H9 (cell line): ENCODE data around the gene CRYGN. TPM values are rescaled to one million over a fixed set of nuclear protein-coding genes. Genes with fewer than 3 reads are reported as not detected.

ENCODE experiments used
- DNase-seq: peaks from one replicate; pipeline ENCODE4 v3.0.0-alpha.2; 2017
- H2AFZ ChIP-seq: one replicate; pipeline ENCODE4 v1.6.1; 2013; ENCODE audit warnings: mild to moderate bottlenecking, low read length, control low read depth, moderate library complexity
- H2AK5ac ChIP-seq: 2 replicates; pipeline ENCODE4 v1.6.1; 2013; ENCODE audit warnings: low read length, control low read depth, mixed read lengths; ENCODE audit not compliant: insufficient read length
- H2BK120ac ChIP-seq: one replicate; pipeline ENCODE4 v1.6.1; 2013; ENCODE audit warnings: low read depth, mild to moderate bottlenecking, low read length, control low read depth, inconsistent platforms; ENCODE audit not compliant: poor library complexity, severe bottlenecking
- H2BK12ac ChIP-seq: 2 replicates; pipeline ENCODE4 v1.6.1; 2013; ENCODE audit warnings: low read length, control low read depth, mixed read lengths, low read depth; ENCODE audit not compliant: insufficient read length
- H2BK15ac ChIP-seq: 2 replicates; pipeline ENCODE4 v1.6.1; 2013; ENCODE audit warnings: low read depth, low read length, control low read depth
- H2BK20ac ChIP-seq: one replicate; pipeline ENCODE4 v1.6.1; 2013; ENCODE audit warnings: low read depth, mild to moderate bottlenecking, low read length, control low read depth, inconsistent platforms; ENCODE audit not compliant: poor library complexity, severe bottlenecking
- H2BK5ac ChIP-seq: 2 replicates; pipeline ENCODE4 v1.6.1; 2013; ENCODE audit warnings: low read length, control low read depth, mixed read lengths; ENCODE audit not compliant: insufficient read length
- H3K14ac ChIP-seq: 2 replicates; pipeline ENCODE4 v1.6.1; 2013; ENCODE audit warnings: low read length, control low read depth; ENCODE audit not compliant: insufficient read depth
- H3K18ac ChIP-seq: 2 replicates; pipeline ENCODE4 v1.6.1; 2013; ENCODE audit warnings: low read depth, mild to moderate bottlenecking, mixed read lengths, low read length, control low read depth; ENCODE audit not compliant: insufficient read length
- H3K23ac ChIP-seq: 2 replicates; pipeline ENCODE4 v1.6.1; 2013; ENCODE audit warnings: low read length, control low read depth, mixed read lengths, low read depth; ENCODE audit not compliant: insufficient read length
- H3K23me2 ChIP-seq: 2 replicates; pipeline ENCODE4 v1.6.1; 2013; ENCODE audit warnings: low read depth, mild to moderate bottlenecking, mixed read lengths, low read length, control low read depth; ENCODE audit not compliant: insufficient read length, poor library complexity, severe bottlenecking
- H3K27ac ChIP-seq: 2 replicates; pipeline ENCODE4 v1.5.1; 2013; ENCODE audit warnings: low read length, control low read depth, mixed read lengths, low read depth; ENCODE audit not compliant: insufficient read length
- H3K27me3 ChIP-seq: 2 replicates; pipeline ENCODE4 v1.6.1; 2013; ENCODE audit warnings: low read length, control low read depth, inconsistent platforms; ENCODE audit not compliant: insufficient read depth
- H3K4ac ChIP-seq: 2 replicates; pipeline ENCODE4 v1.6.1; 2013; ENCODE audit warnings: low read depth, mild to moderate bottlenecking, control low read depth, inconsistent platforms, low read length, moderate library complexity
- H3K4me1 ChIP-seq: 2 replicates; pipeline ENCODE4 v1.6.1; 2013; ENCODE audit warnings: low read length, control low read depth, inconsistent platforms; ENCODE audit not compliant: insufficient read depth
- H3K4me2 ChIP-seq: 2 replicates; pipeline ENCODE4 v1.6.1; 2013; ENCODE audit warnings: low read length, control low read depth, mixed read lengths; ENCODE audit not compliant: insufficient read length, insufficient read depth
- H3K56ac ChIP-seq: 2 replicates; pipeline ENCODE4 v1.6.1; 2013; ENCODE audit warnings: low read depth, mild to moderate bottlenecking, mixed read lengths, low read length, control low read depth; ENCODE audit not compliant: insufficient read length
- H3K79me1 ChIP-seq: 2 replicates; pipeline ENCODE4 v1.6.1; 2013; ENCODE audit warnings: low read depth, mild to moderate bottlenecking, moderate library complexity, low read length, control low read depth, inconsistent platforms; ENCODE audit not compliant: insufficient read depth, poor library complexity, severe bottlenecking
- H3K79me2 ChIP-seq: 2 replicates; pipeline ENCODE4 v1.6.1; 2013; ENCODE audit warnings: low read length, control low read depth, inconsistent platforms; ENCODE audit not compliant: insufficient read depth
- H3K9ac ChIP-seq: 2 replicates; pipeline ENCODE4 v1.6.1; 2013; ENCODE audit warnings: low read length, control low read depth, mixed read lengths; ENCODE audit not compliant: insufficient read length; ENCODE audit errors: extremely low read depth
- H3K9me3 ChIP-seq: one replicate; pipeline ENCODE4 v1.6.1; 2013; ENCODE audit warnings: low read depth, low read length, inconsistent platforms; ENCODE audit not compliant: control insufficient read depth
- H3T11ph ChIP-seq: one replicate; pipeline ENCODE4 v1.6.1; 2013; ENCODE audit warnings: mild to moderate bottlenecking, low read length, control low read depth, inconsistent platforms
- H4K20me1 ChIP-seq: one replicate; pipeline ENCODE4 v1.6.1; 2013; ENCODE audit not compliant: control insufficient read depth, insufficient read length, insufficient read depth
- H4K5ac ChIP-seq: 2 replicates; pipeline ENCODE4 v1.6.1; 2013; ENCODE audit warnings: low read depth, mild to moderate bottlenecking, mixed read lengths, low read length, control low read depth; ENCODE audit not compliant: insufficient read length
- H4K8ac ChIP-seq: replicated peaks from 2 replicates; pipeline ENCODE4 v1.6.1; 2013; ENCODE audit warnings: low read length, control low read depth, mixed read lengths, low read depth; ENCODE audit not compliant: insufficient read length
- H4K91ac ChIP-seq: 2 replicates; pipeline ENCODE4 v1.6.1; 2013; ENCODE audit warnings: low read depth, mild to moderate bottlenecking, moderate library complexity, mixed read lengths, low read length, control low read depth; ENCODE audit not compliant: insufficient read length
- H3K27ac Mint-ChIP-seq, 3 experiments: 2 replicates in 2 of 3; 3 replicates in 1 of 3; pipeline ENCODE4 v1.8.0; 2020 to 2021; ENCODE audit warnings: mixed read lengths in 3 of 3, mild to moderate bottlenecking in 1 of 3, moderate library complexity in 1 of 3
- H3K27me3 Mint-ChIP-seq: 2 replicates; pipeline ENCODE4 v1.8.0; 2021; ENCODE audit warnings: low read depth, mild to moderate bottlenecking, moderate library complexity, mixed read lengths
- H3K36me3 Mint-ChIP-seq, 3 experiments: 2 replicates in 2 of 3; 3 replicates in 1 of 3; pipeline ENCODE4 v1.8.0; 2020 to 2021; ENCODE audit warnings: low read depth in 3 of 3, mixed read lengths in 3 of 3; ENCODE audit not compliant: insufficient read depth in 1 of 3
- H3K4me1 Mint-ChIP-seq, 2 experiments: 2 replicates each; pipeline ENCODE4 v1.8.0; 2020; ENCODE audit warnings: mixed read lengths in 2 of 2
- H3K4me3 Mint-ChIP-seq, 2 experiments: 2 replicates in 1 of 2; 3 replicates in 1 of 2; pipeline ENCODE4 v1.8.0; 2020 to 2021; ENCODE audit warnings: mild to moderate bottlenecking in 2 of 2, mixed read lengths in 2 of 2, moderate library complexity in 1 of 2
- H3K9me3 Mint-ChIP-seq, 2 experiments: 2 replicates in 1 of 2; 3 replicates in 1 of 2; pipeline ENCODE4 v1.8.0; 2020; ENCODE audit warnings: mild to moderate bottlenecking in 2 of 2, mixed read lengths in 2 of 2, moderate library complexity in 1 of 2
- WGBS: extraction: QIAGEN DNeasy Blood & Tissue Kit; methylation state at CpG from one replicate; pipeline ENCODE4 v1.1.7; 2013; ENCODE audit warnings: missing lambda C conversion rate, low lambda C conversion rate, mixed read lengths; ENCODE audit not compliant: insufficient read length; ENCODE audit errors: extremely low coverage; 5-methylcytosine and 5-hydroxymethylcytosine counted together
- total RNA-seq: library from RNA; stranded (reverse); gene quantifications from 2 replicates; pipeline ENCODE4 v1.2.1, GENCODE V29; 2021
- TF ChIP-seq, protein P1 (sequence below): fragments of 200-600 bp; sonication (generic); conservative IDR thresholded peaks from 3 replicates; pipeline ENCODE4 v1.8.0; 2021; ENCODE audit warnings: antibody characterized with exemption, mild to moderate bottlenecking

CRYGN gene
- total RNA-seq, 1 experiment from 2014 or later, result 1.8 TPM

DNA sequence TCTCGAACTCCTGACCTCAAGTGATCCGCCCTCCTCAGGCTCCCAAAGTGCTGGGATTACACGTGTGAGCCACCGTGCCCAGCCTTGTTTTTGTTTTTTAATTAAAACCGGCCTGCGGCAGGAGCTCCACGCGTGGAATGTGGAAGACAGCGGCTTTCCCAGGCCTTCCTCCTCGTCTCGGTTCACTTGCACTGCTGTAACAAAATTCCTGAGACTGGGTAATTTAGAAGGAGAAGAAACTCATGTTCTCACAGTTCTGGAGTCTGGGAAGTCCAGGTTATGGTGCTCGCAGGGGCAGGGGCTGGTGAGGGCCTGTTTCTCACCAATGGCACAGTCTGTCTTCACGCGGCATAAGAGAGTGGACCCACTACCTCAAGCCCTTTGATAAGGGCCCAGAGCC is 14.4 kb upstream of the CRYGN start:
- Mint-ChIP-seq H3K4me3 (no peak overlapping the region), H3K9me3 (peaks cover 12% of the 10 kb centered on the region in 2 experiments), H3K27ac (0 out of 7 replicates have a peak overlapping the region, but pooled peaks of 1 of the 3 experiments have one; percentile 8), H3K36me3 (peaks cover 6 to 13% (median 8%) of the 10 kb centered on the region in 3 experiments), H3K27me3 (peaks cover 11% of the 10 kb centered on the region; the same call in 1 of the 2 replicates), H3K4me1 (peaks cover 59% of the 10 kb centered on the region in 2 experiments)
- H4K91ac ChIP-seq, result no peak overlapping the region
- H3K4me1 ChIP-seq, result peaks cover 8% of the 10 kb centered on the region; the same call in 1 of the 2 replicates
- WGBS, result no CpG with 5 or more reads among the region's 14 CpGs
- H4K5ac ChIP-seq, result no peak overlapping the region
- H2AFZ ChIP-seq, result no peak overlapping the region
- no peak overlapping the region for H3K27ac ChIP-seq
- H3K4me2 ChIP-seq, result no peak overlapping the region
- H3K23ac ChIP-seq, result no peak overlapping the region
- no peaks in the 10 kb centered on the region for H3K9me3 ChIP-seq
- no peak overlapping the region for H2BK12ac ChIP-seq
- no peak overlapping the region for H2BK120ac ChIP-seq
- no peak overlapping the region for H2BK5ac ChIP-seq
- no peaks in the 10 kb centered on the region for H3K79me2 ChIP-seq
- no peak overlapping the region for H3T11ph ChIP-seq
- no peak overlapping the region for H3K56ac ChIP-seq
- H3K9ac ChIP-seq, result no peak overlapping the region
- no peak overlapping the region for H2AK5ac ChIP-seq
- TF ChIP-seq, protein P1, sequence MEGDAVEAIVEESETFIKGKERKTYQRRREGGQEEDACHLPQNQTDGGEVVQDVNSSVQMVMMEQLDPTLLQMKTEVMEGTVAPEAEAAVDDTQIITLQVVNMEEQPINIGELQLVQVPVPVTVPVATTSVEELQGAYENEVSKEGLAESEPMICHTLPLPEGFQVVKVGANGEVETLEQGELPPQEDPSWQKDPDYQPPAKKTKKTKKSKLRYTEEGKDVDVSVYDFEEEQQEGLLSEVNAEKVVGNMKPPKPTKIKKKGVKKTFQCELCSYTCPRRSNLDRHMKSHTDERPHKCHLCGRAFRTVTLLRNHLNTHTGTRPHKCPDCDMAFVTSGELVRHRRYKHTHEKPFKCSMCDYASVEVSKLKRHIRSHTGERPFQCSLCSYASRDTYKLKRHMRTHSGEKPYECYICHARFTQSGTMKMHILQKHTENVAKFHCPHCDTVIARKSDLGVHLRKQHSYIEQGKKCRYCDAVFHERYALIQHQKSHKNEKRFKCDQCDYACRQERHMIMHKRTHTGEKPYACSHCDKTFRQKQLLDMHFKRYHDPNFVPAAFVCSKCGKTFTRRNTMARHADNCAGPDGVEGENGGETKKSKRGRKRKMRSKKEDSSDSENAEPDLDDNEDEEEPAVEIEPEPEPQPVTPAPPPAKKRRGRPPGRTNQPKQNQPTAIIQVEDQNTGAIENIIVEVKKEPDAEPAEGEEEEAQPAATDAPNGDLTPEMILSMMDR, result no peak
- H4K20me1 ChIP-seq, result no peaks in the 10 kb centered on the region
- H3K79me1 ChIP-seq, result no peaks in the 10 kb centered on the region
- H3K27me3 ChIP-seq, result no peaks in the 10 kb centered on the region
- H4K8ac ChIP-seq, result no peak overlapping the region
- no peak overlapping the region for H3K4ac ChIP-seq
- no peak overlapping the region for H3K18ac ChIP-seq
- no peak overlapping the region for H3K14ac ChIP-seq
- H2BK20ac ChIP-seq, result no peak overlapping the region
- DNase-seq, result no peak
- no peaks in the 10 kb centered on the region for H3K23me2 ChIP-seq
- H2BK15ac ChIP-seq, result no peak overlapping the region
